Endothelial cell of umbilical vein (primary cell): ENCODE data around the gene CATSPER3.

Experiments
- CTCF ChIP-seq, 2 donors: IDR thresholded peaks; 1 replicate in 1 of 2; 2 replicates in 1 of 2; pipeline ENCODE4 v1.5.1; 2011; ENCODE audit warnings: low read length in 2 of 2, mild to moderate bottlenecking in 2 of 2, moderate library complexity in 2 of 2, control low read depth in 1 of 2, inconsistent platforms in 1 of 2, low read depth in 1 of 2; ENCODE audit not compliant: insufficient read depth in 1 of 2; ENCODE audit errors: extremely low read depth in 1 of 2
- JUN ChIP-seq: IDR thresholded peaks from 2 replicates; pipeline ENCODE4 v1.6.1; 2011; ENCODE audit warnings: borderline replicate concordance, low read depth; ENCODE audit not compliant: insufficient read length, insufficient read depth
- POLR2AphosphoS5 ChIP-seq: IDR thresholded peaks from 2 replicates; pipeline ENCODE4 v1.6.1; 2012; ENCODE audit warnings: low read depth, mild to moderate bottlenecking, control low read depth, low read length, moderate library complexity; ENCODE audit not compliant: insufficient read depth

- no peak for TF ChIP-seq POLR2AphosphoS5
- no peak for TF ChIP-seq CTCF (IDR thresholded peaks at IDR 0.05; ENCODE audit: extremely low read depth in 1 of 2, insufficient read depth in 1 of 2, low read depth in 1 of 2, low read length in 2 of 2)
- TF ChIP-seq JUN = no peak
Measured at GRCh38 chr5:134975843-134976242, 8.1 kb downstream of the CATSPER3 start.
